Measurements from ENCODE around the gene MED13L. TPM values are rescaled to one million over a fixed set of nuclear protein-coding genes. Genes with fewer than 3 reads are reported as not detected.

The MED13L gene
- total RNA-seq, 2 experiments from 2014 or later, result 39.5 to 41.8 TPM

- Mint-ChIP-seq H3K27me3 (no peaks in the 10 kb centered on the region), H3K36me3 (ENCODE audit: low read depth) (no peaks in the 10 kb centered on the region), H3K4me1 (ENCODE audit: low read depth) (peaks cover 43% of the 10 kb centered on the region), H3K27ac (no peak overlapping the region), H3K9me3 (no peaks in the 10 kb centered on the region), H3K4me3 (no peak overlapping the region)
- CTCF ChIA-PET, result interaction anchor here (0.7 to 2.1 kb wide), 2 partner anchors 30 to 126 kb away, joined by 4 to 8 read pairs; no protein-coding TSS in a partner anchor
- ATAC-seq, result no peak
- intact Hi-C loops (cut with micrococcal nuclease), result no loop called here
- no peak for DNase-seq
- no peak for TF ChIP-seq CTCF (IDR thresholded peaks at IDR 0.05)
- POLR2A ChIA-PET, result no interaction called here
Measured at GRCh38 chr12:116266168-116266601, 11.3 kb downstream of the MED13L start.

DNA sequence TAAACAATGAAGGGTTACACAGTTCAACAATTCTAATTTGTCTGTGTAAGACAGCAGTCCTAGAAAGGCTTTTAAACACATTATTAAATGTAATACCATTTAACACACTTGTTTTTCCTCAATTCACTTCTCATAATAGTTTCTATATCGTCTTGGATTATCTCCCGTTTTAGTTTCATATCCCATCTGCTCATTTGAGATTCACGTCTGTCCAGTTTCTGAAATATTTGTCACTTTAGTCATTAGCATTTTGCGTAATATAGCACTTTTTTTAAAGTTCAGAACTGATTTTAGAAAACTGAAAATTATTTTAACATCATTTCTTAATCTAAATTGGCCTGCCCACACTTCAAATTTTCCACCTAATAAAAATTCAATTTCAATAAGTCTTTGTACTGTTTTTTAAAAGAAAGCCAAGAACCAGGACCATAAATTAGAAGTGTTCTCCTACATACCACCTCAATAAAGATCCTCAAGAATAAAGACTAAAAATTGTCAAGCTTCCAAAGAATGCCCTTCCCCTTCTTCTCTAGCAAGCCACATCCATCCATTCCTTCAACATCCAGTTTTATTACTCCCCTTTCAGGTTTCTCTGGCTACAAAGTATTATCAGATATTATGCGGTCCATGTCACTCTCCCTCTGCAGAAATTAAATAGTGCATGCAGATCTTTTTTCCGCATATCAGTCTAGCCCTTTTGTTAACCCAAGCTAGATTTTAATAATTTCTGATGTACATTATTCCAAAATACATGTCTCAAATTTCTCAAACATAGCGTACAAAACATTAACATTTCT, 11.9 kb downstream of the MED13L start:
- Mint-ChIP-seq H3K4me3 (no peak overlapping the region), H3K27ac (no peak overlapping the region), H3K4me1 (ENCODE audit: low read depth) (peaks cover 48% of the 10 kb centered on the region), H3K9me3 (no peaks in the 10 kb centered on the region), H3K27me3 (no peaks in the 10 kb centered on the region), H3K36me3 (ENCODE audit: low read depth) (no peaks in the 10 kb centered on the region)
- DNase-seq (no peak), ATAC-seq (no peak)
- CTCF ChIA-PET, result interaction anchor here (1.0 to 2.1 kb wide), 2 partner anchors 16 to 30 kb away, joined by 4 to 8 read pairs; no protein-coding TSS in a partner anchor
- intact Hi-C loops (cut with micrococcal nuclease), result no loop called here
- POLR2A ChIA-PET, result interaction anchor here (0.8 kb wide), 1 partner anchor 13 kb away, joined by 3 read pairs; no protein-coding TSS in a partner anchor
- no peak for TF ChIP-seq CTCF (IDR thresholded peaks at IDR 0.05)

DNA sequence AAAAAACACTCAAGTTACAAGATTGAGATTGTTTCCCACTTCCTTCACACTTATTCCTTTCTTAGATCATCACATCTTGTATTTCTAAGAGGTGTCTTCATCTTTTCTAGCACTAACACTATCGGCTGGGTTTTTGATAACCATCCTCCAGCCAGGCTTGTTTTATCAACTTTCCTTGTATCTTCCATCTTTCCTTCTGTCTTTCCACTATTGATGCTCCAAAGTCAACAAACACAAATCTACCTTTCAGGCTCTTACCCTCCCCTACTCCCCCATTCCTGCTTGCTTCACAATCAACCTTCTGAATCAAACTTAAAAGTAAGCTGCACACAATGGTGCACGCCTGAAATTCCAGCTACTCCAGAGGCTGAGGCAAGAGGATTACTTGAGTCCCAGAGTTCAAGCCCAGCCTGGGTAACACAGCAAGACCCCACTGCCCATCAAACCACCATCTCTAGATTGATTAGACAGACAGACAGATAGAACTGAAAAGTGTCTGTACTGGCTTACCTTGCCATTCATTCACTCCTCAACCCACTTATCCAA, 12.9 kb downstream of the MED13L start:
- intact Hi-C loops (cut with micrococcal nuclease), result no loop called here
- ATAC-seq (no peak), DNase-seq (no peak)
- POLR2A ChIA-PET, result interaction anchor here (0.7 to 0.8 kb wide), 2 partner anchors 14 to 131 kb away, joined by 3 read pairs; no protein-coding TSS in a partner anchor
- H3K4me1 Mint-ChIP-seq (ENCODE audit: low read depth), result peaks cover 51% of the 10 kb centered on the region
- CTCF ChIA-PET, result interaction anchor here (1.0 to 2.8 kb wide), 2 partner anchors 11 to 15 kb away, joined by 4 to 9 read pairs; no protein-coding TSS in a partner anchor
- H3K36me3 Mint-ChIP-seq (ENCODE audit: low read depth), result no peaks in the 10 kb centered on the region
- H3K27ac Mint-ChIP-seq, result peak overlapping the region; percentile 23
- no peak overlapping the region for H3K4me3 Mint-ChIP-seq
- no peaks in the 10 kb centered on the region for H3K27me3 Mint-ChIP-seq
- H3K9me3 Mint-ChIP-seq, result no peaks in the 10 kb centered on the region
- no peak for TF ChIP-seq CTCF (IDR thresholded peaks at IDR 0.05)

- peaks cover 49% of the 10 kb centered on the region for H3K4me1 Mint-ChIP-seq (ENCODE audit: low read depth)
- DNase-seq (no peak), ATAC-seq (no peak)
- intact Hi-C loops (cut with micrococcal nuclease), result no loop called here
- no peak for TF ChIP-seq CTCF (IDR thresholded peaks at IDR 0.05)
- ChIA-PET CTCF (interaction anchor here (0.7 to 2.8 kb wide), 2 partner anchors 12 to 15 kb away, joined by 3 to 9 read pairs; no protein-coding TSS in a partner anchor), POLR2A (interaction anchor here (0.9 kb wide), 1 partner anchor 13 kb away, joined by 3 read pairs; no protein-coding TSS in a partner anchor)
- H3K27ac Mint-ChIP-seq, result no peak overlapping the region
- H3K9me3 Mint-ChIP-seq, result no peaks in the 10 kb centered on the region
- no peak overlapping the region for H3K4me3 Mint-ChIP-seq
- no peaks in the 10 kb centered on the region for H3K27me3 Mint-ChIP-seq
- H3K36me3 Mint-ChIP-seq (ENCODE audit: low read depth), result no peaks in the 10 kb centered on the region
Measured at GRCh38 chr12:116263844-116264243, 13.6 kb downstream of the MED13L start.

Measured in activated CD8-positive, alpha-beta T cell treated with anti-CD3 and anti-CD28 coated beads for 36 hours (primary cell).